ENCODE measurements around the gene CEP112.

GRCh38 chr17:65644545-65644944, 547.4 kb downstream of the CEP112 start:
- TF ChIP-seq CTCF (IDR thresholded peaks at IDR 0.05) (no peak), ZFX (IDR thresholded peaks at IDR 0.05; ENCODE audit: borderline replicate concordance) (no peak)
